ENCODE results near the gene RNF4.
"Not testable (repeated sequence)": the region's sequence is repeated elsewhere in the genome, so short reads cannot be mapped to it uniquely, and the experiment has no call there.

RNF4 gene

GRCh38 chr4:2428496-2429213, 40.3 kb upstream of the RNF4 start:
- TF ChIP-seq, protein P1, sequence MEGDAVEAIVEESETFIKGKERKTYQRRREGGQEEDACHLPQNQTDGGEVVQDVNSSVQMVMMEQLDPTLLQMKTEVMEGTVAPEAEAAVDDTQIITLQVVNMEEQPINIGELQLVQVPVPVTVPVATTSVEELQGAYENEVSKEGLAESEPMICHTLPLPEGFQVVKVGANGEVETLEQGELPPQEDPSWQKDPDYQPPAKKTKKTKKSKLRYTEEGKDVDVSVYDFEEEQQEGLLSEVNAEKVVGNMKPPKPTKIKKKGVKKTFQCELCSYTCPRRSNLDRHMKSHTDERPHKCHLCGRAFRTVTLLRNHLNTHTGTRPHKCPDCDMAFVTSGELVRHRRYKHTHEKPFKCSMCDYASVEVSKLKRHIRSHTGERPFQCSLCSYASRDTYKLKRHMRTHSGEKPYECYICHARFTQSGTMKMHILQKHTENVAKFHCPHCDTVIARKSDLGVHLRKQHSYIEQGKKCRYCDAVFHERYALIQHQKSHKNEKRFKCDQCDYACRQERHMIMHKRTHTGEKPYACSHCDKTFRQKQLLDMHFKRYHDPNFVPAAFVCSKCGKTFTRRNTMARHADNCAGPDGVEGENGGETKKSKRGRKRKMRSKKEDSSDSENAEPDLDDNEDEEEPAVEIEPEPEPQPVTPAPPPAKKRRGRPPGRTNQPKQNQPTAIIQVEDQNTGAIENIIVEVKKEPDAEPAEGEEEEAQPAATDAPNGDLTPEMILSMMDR (IDR thresholded peaks at IDR 0.05; ENCODE audit: low read depth, low read length): no peak
- no peaks in the 10 kb centered on the region for H3K27me3 ChIP-seq (ENCODE audit: insufficient read depth, low read depth, severe bottlenecking)
- no peak for DNase-seq
- no peaks in the 10 kb centered on the region for H3K36me3 ChIP-seq
- no peaks in the 10 kb centered on the region for H3K9me3 ChIP-seq (ENCODE audit: severe bottlenecking)
- no peak overlapping the region for H3K27ac ChIP-seq
- no peak overlapping the region for H3K4me3 ChIP-seq (ENCODE audit: low read depth, low read length)

DNA sequence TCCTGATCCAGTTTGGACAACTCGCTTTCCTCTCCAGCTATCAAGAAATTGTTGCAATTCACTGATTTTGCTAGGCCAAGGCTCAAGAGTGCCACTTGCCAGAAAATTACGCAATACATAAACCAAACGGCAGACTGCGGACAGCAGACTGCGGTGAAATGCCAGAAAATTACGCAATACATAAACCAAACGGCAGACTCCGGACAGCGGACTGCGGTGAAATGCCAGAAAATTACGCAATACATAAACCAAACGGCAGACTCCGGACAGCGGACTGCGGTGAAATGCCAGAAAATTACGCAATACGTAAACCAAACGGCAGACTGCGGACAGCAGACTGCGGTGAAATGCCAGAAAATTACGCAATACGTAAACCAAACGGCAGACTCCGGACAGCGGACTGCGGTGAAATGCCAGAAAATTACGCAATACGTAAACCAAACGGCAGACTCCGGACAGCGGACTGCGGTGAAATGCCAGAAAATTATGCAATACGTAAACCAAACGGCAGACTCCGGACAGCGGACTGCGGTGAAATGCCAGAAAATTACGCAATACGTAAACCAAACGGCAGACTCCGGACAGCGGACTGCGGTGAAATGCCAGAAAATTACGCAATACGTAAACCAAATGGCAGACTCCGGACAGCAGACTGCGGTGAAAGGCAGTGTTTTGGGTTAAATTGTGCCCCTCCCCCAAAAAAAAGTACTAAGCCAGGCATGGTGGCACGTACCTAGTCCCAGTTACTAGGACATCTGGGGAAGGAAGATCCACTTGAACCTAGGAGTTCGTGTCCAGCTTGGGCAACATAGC, 38.8 kb upstream of the RNF4 start:
- not testable (repeated sequence) for H3K4me3 ChIP-seq (ENCODE audit: low read depth, low read length); H3K36me3 ChIP-seq; H3K9me3 ChIP-seq (ENCODE audit: severe bottlenecking); H3K27me3 ChIP-seq (ENCODE audit: insufficient read depth, low read depth, severe bottlenecking); H3K27ac ChIP-seq; DNase-seq

DNA sequence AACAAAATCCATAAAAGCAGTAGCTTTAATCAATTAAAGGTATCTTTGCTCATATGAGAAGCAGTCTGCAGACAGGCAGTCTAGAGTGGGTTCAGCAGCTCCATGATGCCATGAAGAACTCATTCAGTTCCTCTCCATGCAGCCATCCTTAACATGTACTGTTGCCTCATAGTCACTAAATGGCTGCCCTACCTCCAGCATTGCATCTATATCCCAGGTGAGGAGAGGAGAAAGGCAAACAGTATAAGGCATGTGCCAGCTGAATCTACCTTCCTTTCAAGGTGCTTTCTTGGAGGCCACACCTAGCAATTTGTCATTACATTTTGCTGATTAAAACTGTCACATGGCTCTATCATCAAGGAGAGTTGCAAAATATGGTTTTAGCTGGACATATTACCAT, 36.9 kb upstream of the RNF4 start:
- no peak for DNase-seq
- Histone ChIP-seq H3K27ac (no peak overlapping the region), H3K36me3 (no peaks in the 10 kb centered on the region), H3K27me3 (ENCODE audit: insufficient read depth, low read depth, severe bottlenecking) (no peaks in the 10 kb centered on the region), H3K9me3 (ENCODE audit: severe bottlenecking) (no peaks in the 10 kb centered on the region), H3K4me3 (ENCODE audit: low read depth, low read length) (no peak overlapping the region)
- TF ChIP-seq, protein P1 (IDR thresholded peaks at IDR 0.05; ENCODE audit: low read depth, low read length): no peak

DNA sequence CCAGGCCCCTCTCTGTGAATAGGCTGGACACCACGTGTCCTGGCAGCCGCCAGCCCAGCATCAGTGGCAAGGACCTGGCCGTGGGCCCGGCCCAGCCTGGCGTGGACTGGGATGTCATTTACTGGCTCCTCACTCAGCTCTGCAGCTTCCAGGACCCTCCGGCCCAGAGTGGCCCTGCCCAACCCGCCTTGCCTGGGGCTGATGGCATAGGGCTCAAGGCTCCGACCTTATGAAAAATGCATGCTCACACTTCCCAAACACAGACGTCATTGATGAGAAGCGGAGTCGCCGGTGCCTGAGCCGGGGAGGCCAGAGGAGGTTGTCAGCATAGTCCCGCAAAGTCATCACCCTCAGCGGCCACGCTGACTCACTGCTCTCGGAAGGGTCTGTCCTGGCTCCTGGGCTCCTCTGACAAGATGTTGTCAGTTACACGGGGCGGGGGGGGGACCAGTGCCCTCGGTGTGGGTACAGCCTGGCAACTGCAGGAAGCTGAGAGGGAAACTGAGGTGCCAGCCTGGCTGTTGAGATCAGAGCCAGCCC, 35.8 kb upstream of the RNF4 start:
- Histone ChIP-seq H3K27ac (no peak overlapping the region), H3K4me3 (ENCODE audit: low read depth, low read length) (no peak overlapping the region), H3K36me3 (no peaks in the 10 kb centered on the region), H3K27me3 (ENCODE audit: insufficient read depth, low read depth, severe bottlenecking) (no peaks in the 10 kb centered on the region), H3K9me3 (ENCODE audit: severe bottlenecking) (no peaks in the 10 kb centered on the region)
- TF ChIP-seq, protein P1 (IDR thresholded peaks at IDR 0.05; ENCODE audit: low read depth, low read length): no peak
- DNase-seq: no peak

DNA sequence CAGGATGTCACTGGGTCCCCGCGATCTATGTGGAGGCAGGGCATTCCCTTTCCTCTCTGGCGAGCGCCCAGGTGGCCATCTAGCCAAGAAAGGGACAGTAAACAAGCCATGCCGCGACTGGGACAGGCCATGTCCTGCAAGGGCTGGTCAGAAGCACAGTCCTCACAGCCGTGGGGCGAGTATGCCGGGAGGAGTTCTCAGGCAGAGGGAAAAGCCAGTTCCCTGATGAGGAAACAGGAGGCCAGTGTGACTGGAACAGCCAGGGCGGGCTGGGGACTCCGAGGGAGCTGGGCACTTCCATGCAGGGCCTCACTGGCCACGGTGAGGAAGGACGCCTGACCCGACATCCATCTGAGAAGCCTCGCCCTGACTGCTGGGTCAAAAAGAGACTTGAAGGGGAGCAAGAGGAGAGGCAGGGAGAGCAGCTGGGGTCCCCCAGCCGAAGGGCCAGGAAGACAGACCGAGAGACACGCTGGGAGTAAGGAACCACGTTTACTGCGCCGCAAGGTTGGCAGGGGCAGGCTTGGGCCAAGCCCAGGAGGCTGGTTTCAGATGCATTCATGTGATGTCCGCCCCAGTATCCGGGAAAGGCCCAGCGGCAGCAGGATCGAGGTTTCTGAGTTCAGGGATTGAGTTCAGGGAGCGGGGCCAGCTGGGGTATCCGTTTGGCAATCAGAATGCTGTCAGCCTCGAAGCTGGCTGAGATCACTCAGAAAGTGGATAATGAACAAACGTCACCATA, 35.1 kb upstream of the RNF4 start:
- no peak overlapping the region for H3K4me3 ChIP-seq (ENCODE audit: low read depth, low read length)
- DNase-seq: no peak
- TF ChIP-seq, protein P1 (IDR thresholded peaks at IDR 0.05; ENCODE audit: low read depth, low read length): no peak
- H3K27ac ChIP-seq: no peak overlapping the region
- no peaks in the 10 kb centered on the region for H3K36me3 ChIP-seq
- H3K9me3 ChIP-seq (ENCODE audit: severe bottlenecking): no peaks in the 10 kb centered on the region
- H3K27me3 ChIP-seq (ENCODE audit: insufficient read depth, low read depth, severe bottlenecking): no peaks in the 10 kb centered on the region

- TF ChIP-seq, protein P1 (IDR thresholded peaks at IDR 0.05; ENCODE audit: low read depth, low read length): no peak
- H3K36me3 ChIP-seq: no peaks in the 10 kb centered on the region
- no peak for DNase-seq
- H3K9me3 ChIP-seq (ENCODE audit: severe bottlenecking): no peaks in the 10 kb centered on the region
- H3K27ac ChIP-seq: no peak overlapping the region
- no peak overlapping the region for H3K4me3 ChIP-seq (ENCODE audit: low read depth, low read length)
- H3K27me3 ChIP-seq (ENCODE audit: insufficient read depth, low read depth, severe bottlenecking): no peaks in the 10 kb centered on the region
Observed at GRCh38 chr4:2434420-2434819, 34.5 kb upstream of the RNF4 start.
